Activated naive CD8-positive, alpha-beta T cell treated with anti-CD3 and anti-CD28 coated beads, Interleukin-2, amount 50 U/mL, for 24 hours (primary cell): ENCODE data around the gene SLC22A23.

ENCODE experiments used
- ATAC-seq: fragments of 150-1000 bp; cut with Tn5 transposase; one replicate; pipeline ENCODE4 v1.10.0; 2021
- DNase-seq: peaks from one replicate; pipeline ENCODE4 v3.0.0; 2021
- H3K27ac Mint-ChIP-seq: one replicate; pipeline ENCODE4 v1.8.0; 2021; ENCODE audit warnings: mild to moderate bottlenecking, mixed read lengths
- H3K27me3 Mint-ChIP-seq: one replicate; pipeline ENCODE4 v1.8.0; 2021; ENCODE audit warnings: mixed read lengths
- H3K36me3 Mint-ChIP-seq: one replicate; pipeline ENCODE4 v1.8.0; 2021; ENCODE audit warnings: low read depth, mixed read lengths
- H3K4me1 Mint-ChIP-seq: one replicate; pipeline ENCODE4 v1.8.0; 2021; ENCODE audit warnings: mixed read lengths
- H3K4me3 Mint-ChIP-seq: one replicate; pipeline ENCODE4 v1.8.0; 2021; ENCODE audit warnings: mild to moderate bottlenecking, moderate library complexity, mixed read lengths
- H3K9me3 Mint-ChIP-seq: one replicate; pipeline ENCODE4 v1.8.0; 2021; ENCODE audit warnings: mixed read lengths

The SLC22A23 gene

DNA sequence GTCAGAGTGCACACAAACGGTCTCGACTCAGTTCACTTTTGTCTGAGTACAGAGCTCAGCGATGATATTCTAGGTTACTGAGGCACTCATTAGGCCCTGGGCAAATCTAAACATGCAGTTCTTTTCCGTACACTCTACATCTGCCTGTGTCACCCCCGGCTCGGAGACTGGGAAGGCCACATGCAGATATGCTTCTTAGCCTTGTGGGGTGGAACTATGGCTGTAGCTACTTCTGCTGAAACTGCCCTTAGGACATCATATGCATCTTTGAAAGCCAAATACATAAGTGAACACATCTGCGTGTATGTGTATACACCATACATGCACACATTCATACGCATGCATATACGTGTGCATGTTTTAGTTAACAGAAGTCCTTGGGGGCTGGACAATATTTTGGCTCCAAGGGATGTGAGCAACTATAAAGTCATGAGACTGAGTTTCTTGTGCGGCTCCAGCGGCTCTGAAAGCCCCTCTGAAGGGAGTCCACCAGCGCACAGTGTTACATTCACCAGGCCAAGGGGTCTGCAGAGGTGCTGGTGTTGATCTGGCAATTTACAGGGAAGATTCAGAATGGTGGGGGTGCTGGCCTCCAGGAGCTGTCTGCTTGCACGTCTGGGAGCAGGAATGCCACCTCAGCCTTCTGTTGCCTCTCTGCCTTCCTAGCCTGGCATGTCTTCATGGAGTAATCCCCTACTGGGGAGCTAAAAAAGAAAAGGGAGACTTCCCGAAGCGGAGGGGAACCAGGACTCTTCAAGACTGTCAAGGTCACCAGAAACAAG, 166.5 kb downstream of the SLC22A23 start:
- DNase-seq (no peak), ATAC-seq (no peak)
- Mint-ChIP-seq H3K9me3 (no peaks in the 10 kb centered on the region), H3K36me3 (no peaks in the 10 kb centered on the region), H3K27me3 (no peaks in the 10 kb centered on the region), H3K4me3 (no peak overlapping the region), H3K4me1 (no peaks in the 10 kb centered on the region), H3K27ac (no peak overlapping the region)

DNA sequence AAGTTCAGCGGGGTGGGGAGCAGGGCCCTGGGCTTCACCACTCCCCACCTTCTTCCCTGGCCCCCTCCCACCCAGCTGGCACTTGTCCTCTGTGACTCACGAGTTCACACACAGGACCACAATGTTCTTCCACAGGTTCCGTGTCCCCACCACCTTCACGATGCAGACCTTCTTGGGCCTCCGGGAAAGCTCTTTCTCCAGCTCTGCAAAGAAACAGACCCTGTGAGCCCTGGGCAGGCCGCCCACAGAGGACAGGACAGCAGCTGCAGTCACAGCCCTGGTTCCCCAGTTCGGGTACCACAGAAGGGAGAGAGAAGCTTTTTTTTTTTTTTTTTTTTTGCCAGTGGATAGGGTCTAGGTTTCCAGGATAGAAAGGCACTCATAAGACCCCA, 167.2 kb downstream of the SLC22A23 start:
- no peaks in the 10 kb centered on the region for H3K27me3 Mint-ChIP-seq
- no peaks in the 10 kb centered on the region for H3K36me3 Mint-ChIP-seq
- H3K27ac Mint-ChIP-seq = no peak overlapping the region
- H3K4me1 Mint-ChIP-seq = no peaks in the 10 kb centered on the region
- DNase-seq (no peak), ATAC-seq (no peak)
- no peak overlapping the region for H3K4me3 Mint-ChIP-seq
- H3K9me3 Mint-ChIP-seq = no peaks in the 10 kb centered on the region

DNA sequence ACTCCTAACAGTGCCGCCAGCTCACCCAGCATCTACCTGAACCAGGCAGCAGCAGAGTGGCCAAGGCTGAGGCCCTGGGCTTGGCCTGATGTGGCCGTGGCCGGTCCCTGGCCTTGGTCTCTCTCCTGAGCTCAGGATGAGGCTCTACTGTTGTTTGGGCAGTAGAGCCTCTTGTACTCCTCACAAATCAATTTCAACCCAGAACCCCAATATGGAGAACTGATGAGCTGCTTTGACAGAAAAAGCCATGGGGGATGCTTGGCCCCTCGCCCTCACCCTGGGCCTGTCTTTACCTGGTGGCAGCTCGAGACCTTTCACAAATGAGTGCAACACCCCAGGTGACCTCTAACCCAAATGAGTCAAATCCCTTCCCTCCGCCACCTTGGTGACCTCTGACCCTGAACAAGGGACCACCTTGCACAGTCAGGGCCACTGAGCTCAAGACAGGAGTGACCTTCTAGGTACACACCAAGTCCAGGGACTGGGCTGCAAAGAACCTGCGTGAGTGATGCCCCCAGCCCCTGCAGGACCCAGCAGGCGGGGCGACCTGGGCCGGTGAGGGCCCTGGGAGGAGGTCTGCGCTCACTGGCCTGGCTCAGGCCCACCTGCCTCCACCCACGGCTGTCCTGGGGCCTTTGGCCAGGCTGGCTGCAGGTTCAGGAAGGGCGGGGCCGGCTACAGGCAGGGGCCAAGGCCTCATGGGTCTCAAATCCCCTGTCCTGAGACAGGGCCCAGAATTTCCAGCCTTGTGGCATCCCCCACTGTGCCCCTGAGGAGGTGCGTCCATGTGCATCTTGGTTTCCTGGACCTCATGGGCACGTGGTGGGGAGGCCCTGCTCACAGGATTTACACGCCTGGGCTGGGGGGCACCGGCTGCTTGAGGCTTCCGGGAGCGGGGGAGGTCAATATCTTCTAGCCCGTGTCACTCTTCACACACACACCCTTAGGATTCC, 167.9 kb downstream of the SLC22A23 start:
- no peak overlapping the region for H3K4me3 Mint-ChIP-seq
- DNase-seq = no peak
- ATAC-seq = no peak
- no peaks in the 10 kb centered on the region for H3K9me3 Mint-ChIP-seq
- no peaks in the 10 kb centered on the region for H3K36me3 Mint-ChIP-seq
- H3K4me1 Mint-ChIP-seq = no peaks in the 10 kb centered on the region
- no peaks in the 10 kb centered on the region for H3K27me3 Mint-ChIP-seq
- no peak overlapping the region for H3K27ac Mint-ChIP-seq

DNA sequence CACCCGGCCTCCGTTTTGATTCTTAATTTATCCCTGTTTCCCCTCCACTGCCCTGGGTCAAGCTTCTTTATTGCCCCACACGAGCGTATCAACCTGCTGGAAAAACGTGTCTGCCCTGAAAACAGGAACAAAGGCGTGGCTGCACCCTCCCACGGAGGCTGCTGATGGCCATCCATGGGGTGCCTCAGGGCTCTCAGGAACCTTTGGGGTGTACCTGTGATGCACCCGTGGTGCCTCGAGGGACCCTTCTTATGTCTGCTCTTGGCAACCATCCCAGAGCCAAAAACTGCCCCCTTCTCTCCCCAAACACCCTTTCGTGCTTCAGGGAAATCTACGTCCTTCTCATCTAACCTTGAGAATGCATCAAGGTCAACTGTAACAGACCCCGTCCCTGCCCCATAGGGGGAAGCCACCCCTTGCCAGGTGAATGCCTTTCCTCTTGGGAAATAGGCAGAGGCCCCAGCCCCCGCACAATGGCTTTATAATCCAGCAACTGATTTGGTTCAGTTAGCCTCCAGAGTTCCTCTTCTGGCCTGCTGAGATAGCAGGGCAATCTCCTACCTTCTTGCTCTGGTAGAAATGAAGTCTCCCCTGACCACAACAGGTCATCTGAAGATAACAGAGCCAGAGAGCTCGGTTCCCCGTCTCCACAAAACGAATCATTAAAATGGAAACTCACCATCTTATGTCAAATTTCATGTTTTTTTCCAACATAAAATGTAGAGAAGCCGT, 168.7 kb downstream of the SLC22A23 start:
- Mint-ChIP-seq H3K4me1 (no peaks in the 10 kb centered on the region), H3K27me3 (no peaks in the 10 kb centered on the region), H3K36me3 (peaks cover 2% of the 10 kb centered on the region), H3K4me3 (no peak overlapping the region), H3K9me3 (no peaks in the 10 kb centered on the region), H3K27ac (no peak overlapping the region)
- DNase-seq (no peak), ATAC-seq (no peak)

DNA sequence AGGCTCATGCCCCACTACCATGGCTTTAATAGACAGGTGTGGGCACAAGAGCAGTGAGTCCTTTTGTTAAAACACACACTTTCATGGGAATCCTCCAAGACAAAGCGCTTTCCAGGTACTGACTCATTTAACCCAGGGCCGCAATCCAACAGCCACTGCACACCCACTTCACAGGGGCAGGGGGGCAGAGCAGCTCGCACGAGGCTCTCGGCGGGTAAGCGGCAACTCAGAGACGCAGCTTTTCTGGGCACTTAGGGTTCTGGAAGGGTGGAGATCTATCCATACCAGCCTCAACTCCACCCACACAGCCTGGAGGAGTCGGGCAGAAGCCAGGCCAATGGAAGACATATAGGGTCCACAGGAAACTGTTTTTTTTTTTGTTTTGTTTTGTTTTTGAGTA, 169.5 kb downstream of the SLC22A23 start:
- Mint-ChIP-seq H3K36me3 (peaks cover 2% of the 10 kb centered on the region), H3K4me3 (no peak overlapping the region), H3K9me3 (no peaks in the 10 kb centered on the region), H3K27me3 (no peaks in the 10 kb centered on the region), H3K4me1 (no peaks in the 10 kb centered on the region), H3K27ac (no peak overlapping the region)
- DNase-seq (no peak), ATAC-seq (no peak)

DNA sequence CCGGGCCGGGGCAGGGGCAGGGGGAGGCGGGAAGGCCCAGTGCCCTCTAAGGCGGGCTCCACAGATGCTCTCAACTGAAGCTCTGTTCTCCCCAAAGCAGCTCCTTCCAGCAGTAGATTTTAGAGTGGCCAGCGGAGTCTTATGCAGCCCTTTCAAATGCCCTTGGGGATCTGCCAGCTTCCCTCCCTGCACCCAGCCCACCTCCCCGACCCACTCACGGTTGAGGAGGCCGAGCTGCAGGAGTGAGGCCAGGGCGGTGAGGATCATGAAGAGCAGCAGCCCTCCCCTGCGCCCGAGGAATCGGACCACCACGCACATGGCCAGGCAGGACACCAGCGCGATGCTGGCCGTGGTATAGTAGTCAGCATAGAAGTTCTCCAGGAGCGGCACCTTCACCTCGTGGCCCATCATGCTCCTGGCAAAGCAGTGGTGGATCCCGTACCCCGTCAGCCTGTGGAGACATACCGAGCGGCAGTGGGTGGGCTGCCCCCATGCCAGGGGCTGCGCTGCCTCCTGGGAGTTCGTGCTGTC, 170.1 kb downstream of the SLC22A23 start:
- Mint-ChIP-seq H3K4me3 (no peak overlapping the region), H3K4me1 (no peaks in the 10 kb centered on the region), H3K36me3 (peaks cover 2% of the 10 kb centered on the region), H3K27me3 (no peaks in the 10 kb centered on the region), H3K27ac (no peak overlapping the region), H3K9me3 (no peaks in the 10 kb centered on the region)
- no peak for ATAC-seq
- DNase-seq = no peak

DNA sequence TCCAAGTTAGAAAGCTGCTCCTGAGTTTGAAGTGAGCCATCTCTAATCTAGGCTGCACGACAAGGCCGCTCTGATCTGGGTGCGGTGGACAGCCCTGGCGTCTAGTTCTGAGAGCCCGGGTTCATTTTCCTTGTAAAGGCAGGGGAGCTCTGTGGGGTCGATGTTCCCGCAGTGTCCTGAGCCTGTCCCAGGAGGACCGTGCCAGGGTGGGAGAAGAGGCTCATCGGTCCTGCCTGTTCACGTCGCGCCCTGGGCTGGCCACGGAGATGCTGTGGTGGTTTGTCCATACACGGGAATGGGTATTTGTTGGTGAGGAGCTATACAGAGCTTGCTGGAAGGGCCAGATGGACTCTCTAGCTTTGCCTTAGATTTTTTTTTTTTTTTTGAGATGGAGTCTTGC, 171.1 kb downstream of the SLC22A23 start:
- Mint-ChIP-seq H3K4me3 (no peak overlapping the region), H3K27ac (no peak overlapping the region), H3K9me3 (no peaks in the 10 kb centered on the region), H3K36me3 (peaks cover 2% of the 10 kb centered on the region), H3K27me3 (no peaks in the 10 kb centered on the region), H3K4me1 (no peaks in the 10 kb centered on the region)
- DNase-seq (no peak), ATAC-seq (no peak)

DNA sequence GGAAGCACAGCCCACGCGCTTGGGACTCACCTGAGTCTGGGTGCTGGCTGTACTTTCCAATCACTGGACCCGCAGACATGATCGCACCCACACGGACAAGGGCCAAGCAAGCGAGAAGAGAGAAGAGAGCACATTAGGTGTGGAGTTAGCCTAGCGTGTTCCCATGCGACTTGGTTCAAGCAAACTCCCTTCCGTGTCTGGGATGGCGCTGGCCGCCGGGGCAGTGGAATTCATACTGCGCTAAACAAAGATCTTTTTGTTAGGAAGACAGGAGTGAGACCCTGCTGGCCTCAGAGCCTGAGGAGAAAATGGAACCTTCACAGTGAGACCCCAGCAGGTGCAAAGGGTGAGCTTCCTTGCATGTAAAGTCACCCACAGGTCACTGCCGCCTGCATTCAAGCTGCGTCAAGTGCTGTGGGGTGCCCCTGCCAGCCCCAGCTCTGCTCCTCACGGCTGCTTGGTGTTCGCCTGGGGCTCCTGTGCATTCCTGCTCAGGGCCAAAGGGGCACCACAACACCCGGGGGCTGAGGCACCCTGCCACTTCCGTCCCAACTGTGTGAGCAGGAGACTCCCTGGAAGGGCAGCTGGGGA, 171.7 kb downstream of the SLC22A23 start:
- Mint-ChIP-seq H3K36me3 (peaks cover 2% of the 10 kb centered on the region), H3K4me3 (no peak overlapping the region), H3K27me3 (no peaks in the 10 kb centered on the region), H3K27ac (no peak overlapping the region), H3K9me3 (no peaks in the 10 kb centered on the region), H3K4me1 (no peaks in the 10 kb centered on the region)
- ATAC-seq (no peak), DNase-seq (no peak)

DNA sequence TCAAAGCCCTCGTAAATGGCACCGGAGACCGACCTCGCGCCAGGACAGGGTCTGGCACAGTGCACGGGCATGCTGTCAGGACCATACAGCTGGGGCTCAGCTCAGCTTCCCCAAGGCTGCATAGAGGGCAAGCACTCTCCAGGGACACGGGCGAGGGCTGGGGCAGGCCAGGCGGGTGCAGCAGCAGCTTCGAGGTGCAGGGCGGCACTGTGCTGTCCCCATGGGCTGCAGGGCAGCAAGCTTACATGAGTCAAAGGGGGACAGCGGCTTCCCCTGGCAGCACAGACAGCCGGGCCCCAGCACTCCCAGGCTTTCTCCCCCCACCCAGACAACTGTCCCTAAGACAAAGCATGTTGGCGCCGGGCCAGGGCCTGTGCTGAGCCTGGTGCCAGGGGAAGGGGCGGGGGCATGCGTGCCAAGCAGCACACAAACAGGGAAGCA, 172.4 kb downstream of the SLC22A23 start:
- DNase-seq (no peak), ATAC-seq (no peak)
- Mint-ChIP-seq H3K27me3 (no peaks in the 10 kb centered on the region), H3K4me1 (no peaks in the 10 kb centered on the region), H3K36me3 (peaks cover 6% of the 10 kb centered on the region), H3K27ac (no peak overlapping the region), H3K9me3 (no peaks in the 10 kb centered on the region), H3K4me3 (no peak overlapping the region)

DNA sequence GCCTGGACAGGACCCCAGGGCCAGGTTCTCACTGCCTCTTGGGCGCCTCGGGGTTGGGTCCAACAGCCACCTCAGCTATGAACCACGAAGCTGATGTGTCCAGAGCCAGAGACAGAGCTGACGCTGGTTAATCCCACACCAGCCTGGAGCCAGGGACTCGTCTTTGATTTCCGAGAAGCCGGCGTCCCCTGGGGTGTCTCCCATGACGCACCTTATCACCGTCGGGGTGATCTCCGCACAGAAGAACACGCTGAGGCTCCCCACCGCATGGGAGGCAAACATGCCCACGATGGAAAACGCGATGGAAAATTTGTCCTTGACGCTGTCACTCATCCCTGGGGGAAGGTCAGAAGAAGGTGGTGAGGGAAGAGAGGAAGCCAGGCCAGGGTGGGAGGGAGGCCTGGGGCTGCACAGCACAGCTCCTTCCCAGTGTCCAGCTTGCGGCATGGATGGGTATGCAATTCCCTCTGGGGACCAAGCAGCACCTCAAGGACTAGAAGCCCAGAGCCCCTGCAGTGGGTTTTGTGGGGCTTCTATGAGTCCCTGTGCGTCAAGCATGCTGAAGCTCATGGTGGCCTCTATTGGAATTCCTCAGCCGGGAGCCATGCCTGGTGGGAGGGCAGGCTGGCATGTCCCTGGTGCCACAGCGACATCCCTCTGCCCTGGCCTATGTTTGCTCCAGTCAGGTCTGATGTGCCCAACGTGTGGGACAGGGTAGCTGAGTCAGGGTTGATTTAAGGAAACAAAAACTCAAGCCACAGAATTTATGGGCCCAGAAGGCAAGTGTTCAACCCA, 173.0 kb downstream of the SLC22A23 start:
- no peak for ATAC-seq
- no peak overlapping the region for H3K27ac Mint-ChIP-seq
- peaks cover 7% of the 10 kb centered on the region for H3K36me3 Mint-ChIP-seq
- H3K4me3 Mint-ChIP-seq = no peak overlapping the region
- H3K9me3 Mint-ChIP-seq = no peaks in the 10 kb centered on the region
- no peak for DNase-seq
- no peaks in the 10 kb centered on the region for H3K27me3 Mint-ChIP-seq
- no peaks in the 10 kb centered on the region for H3K4me1 Mint-ChIP-seq

DNA sequence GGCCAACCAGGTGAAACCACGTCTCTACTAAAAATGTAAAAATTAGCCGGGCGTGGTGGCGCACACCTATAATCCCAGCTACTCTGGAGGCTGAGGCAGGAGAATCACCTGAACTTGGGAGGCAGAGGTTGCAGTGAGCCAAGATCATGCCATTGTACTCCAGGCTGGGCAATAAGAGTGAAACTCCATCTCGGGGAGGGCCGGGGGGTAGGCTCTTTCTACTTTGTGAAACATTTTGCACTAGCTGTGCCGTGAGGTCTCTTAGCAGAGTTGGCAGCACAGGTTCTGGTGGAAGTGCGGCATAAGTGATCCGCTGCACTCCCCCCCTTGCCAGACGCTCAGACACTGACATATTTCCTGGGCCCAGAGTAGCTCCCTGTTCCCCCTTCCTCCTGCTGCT, 173.6 kb downstream of the SLC22A23 start:
- peaks cover 7% of the 10 kb centered on the region for H3K36me3 Mint-ChIP-seq
- no peaks in the 10 kb centered on the region for H3K27me3 Mint-ChIP-seq
- no peaks in the 10 kb centered on the region for H3K9me3 Mint-ChIP-seq
- H3K4me3 Mint-ChIP-seq = no peak overlapping the region
- no peak overlapping the region for H3K27ac Mint-ChIP-seq
- DNase-seq (no peak), ATAC-seq (no peak)
- H3K4me1 Mint-ChIP-seq = no peaks in the 10 kb centered on the region

DNA sequence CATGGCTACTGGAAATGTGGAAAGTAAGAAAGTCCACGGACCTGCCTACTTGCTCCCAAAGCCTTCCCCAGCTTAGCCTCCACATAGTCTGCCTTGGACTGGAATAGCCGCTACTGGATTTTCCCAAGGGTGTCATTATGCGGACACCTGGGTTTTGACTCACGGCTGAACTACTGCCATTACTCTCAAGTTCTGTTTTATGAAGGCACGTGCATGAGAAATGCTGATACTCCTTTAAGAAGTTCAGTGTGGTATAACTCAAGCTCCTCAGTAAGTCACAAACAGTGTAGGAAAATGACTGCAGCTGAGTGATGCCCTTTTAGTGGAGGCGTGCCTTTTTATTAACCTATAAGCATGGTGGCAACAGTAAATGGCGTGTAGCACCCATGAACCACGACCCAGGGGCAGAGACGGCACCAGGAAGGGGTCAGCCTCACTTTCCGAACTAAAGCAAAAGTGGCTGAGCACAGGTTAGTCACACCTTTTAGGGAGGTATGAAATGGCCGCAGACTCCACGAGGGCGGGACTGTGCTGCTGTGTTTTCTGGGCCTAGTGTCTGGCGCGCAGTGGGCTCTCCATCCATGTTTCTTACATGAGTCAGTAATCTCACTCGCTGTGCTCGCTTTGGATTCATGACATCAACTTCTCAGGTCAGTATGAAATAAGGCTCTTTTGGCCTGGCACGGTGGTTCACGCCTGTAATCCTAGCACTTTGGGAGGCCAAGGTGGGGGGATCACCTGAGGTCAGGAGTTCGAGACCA, 174.2 kb downstream of the SLC22A23 start:
- Mint-ChIP-seq H3K36me3 (peaks cover 7% of the 10 kb centered on the region), H3K4me3 (no peak overlapping the region), H3K27ac (no peak overlapping the region), H3K27me3 (no peaks in the 10 kb centered on the region), H3K9me3 (no peaks in the 10 kb centered on the region), H3K4me1 (no peaks in the 10 kb centered on the region)
- DNase-seq (no peak), ATAC-seq (no peak)
